ENCODE measurements around the gene CEP85L.

CEP85L gene

DNA sequence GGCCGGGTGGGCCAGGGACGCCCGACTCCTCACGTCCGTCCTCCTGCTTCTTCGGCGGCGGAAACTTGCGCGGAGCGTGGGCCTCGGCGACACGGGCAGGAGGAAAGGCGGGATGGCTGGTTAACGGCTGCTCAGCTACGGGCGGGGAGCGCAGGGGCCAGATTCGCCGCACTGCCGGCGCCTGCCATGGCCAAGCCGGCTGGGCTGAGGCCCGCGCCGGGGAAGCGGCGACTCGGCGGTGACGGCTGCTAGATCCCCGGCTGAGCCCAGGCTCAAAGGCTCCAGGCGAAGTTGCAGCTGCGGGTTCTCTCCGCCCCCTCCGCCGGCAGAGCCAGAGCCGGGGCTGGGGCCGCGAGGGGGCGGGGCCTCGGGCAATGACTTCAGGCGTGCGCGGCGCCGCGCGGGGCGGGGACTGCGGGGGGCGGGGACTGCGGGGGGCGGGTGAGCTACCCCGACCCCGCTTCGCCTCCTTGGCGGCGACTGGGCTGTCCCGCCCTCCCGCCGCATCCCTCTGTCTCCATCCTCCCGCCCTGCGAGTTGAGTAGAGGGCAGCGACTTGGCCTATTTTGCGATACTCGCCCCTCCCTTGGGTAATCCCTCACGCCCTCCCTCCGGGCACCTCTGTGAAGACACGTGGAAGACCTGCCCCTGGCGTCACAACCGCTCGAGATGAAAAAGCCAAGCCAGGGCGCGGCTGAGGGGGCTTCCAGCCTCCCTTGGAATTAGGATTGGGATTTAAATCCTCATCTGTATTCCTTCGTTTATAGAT lies at the start of gene CEP85L:
TSS of gene CEP85L (minus strand) at position 310 of the 769 bp plus-strand sequence. CDS start 322 bp downstream, outside the sequence.
- DNase-seq: peak; percentile 75

DNA sequence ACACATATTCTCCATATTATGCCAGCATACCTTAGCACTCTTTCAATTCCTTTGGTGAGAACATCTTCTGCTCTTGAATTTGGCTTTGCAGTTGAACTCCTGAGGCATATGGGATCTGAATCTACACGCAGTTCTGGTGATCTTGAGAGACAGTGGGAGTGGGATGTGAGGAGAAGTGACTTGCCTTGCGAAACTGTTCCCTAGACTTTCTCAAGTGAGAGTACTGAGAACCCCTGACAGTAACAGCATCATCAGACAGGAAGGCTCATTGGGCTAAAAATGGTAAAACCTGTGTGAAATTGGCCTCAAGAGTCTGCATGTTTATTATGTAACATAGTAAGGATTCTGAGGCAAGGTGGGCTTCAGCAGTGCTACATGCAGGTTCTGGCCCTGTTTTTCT lies 49.1 kb upstream of the CEP85L start:
- no peak for DNase-seq

DNA sequence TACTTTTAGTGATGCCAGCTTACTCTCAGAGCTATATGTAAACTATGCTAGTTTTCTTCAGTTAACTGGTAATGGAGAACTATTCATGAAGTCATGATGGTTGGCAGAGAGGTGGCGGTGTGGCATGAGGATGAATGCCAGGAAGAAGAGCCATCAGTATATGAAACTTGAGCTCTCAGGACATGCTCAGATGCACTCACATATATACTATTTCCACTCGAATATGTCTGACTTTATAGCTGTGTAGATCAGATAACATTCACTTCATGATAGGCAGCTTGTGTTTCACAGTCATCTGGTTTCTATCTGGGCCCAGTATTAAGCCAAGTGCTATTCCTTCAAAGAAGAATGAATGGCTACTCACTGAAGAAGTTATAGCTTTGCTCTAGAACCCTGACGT lies 46.2 kb upstream of the CEP85L start:
- peak; percentile 28 for DNase-seq

DNA sequence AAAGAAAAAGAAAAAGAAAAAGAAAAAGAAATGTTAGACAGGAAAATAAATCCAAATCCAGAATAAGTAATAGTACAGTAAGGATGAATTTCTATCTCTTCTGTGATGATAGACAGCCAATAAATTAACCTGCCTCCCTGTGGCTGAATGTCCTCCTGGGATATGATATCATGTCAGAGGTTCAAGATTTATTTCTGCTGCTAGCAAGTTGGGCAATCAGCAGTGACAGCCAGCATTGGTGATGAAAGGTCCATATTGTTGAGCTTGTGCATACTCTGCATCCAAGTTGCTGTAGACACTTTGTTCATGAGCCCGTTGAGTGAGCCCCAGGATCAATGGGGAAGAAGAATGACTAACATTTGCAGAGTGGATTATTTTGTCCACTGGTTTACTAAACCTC lies 44.9 kb upstream of the CEP85L start:
- no peak for DNase-seq

DNA sequence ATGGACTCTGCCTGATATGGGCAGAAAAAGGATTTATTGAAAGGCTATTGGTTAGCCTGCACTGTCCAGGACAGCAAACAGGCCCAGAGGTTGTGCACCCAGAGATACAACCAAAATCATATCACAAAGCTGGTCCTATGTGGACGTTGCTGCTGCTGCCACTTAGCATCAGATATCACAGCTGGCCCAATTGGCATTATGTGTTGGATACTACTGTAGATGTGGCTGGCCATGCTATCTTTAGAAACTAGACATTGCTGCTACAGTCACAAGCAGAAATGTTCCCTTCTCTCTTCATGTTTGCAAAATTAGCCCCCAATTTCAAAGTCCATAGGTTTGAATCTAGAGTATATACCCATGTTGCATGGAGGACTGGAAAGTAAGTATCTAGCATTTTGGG lies 42.2 kb upstream of the CEP85L start:
- no peak for DNase-seq

DNA sequence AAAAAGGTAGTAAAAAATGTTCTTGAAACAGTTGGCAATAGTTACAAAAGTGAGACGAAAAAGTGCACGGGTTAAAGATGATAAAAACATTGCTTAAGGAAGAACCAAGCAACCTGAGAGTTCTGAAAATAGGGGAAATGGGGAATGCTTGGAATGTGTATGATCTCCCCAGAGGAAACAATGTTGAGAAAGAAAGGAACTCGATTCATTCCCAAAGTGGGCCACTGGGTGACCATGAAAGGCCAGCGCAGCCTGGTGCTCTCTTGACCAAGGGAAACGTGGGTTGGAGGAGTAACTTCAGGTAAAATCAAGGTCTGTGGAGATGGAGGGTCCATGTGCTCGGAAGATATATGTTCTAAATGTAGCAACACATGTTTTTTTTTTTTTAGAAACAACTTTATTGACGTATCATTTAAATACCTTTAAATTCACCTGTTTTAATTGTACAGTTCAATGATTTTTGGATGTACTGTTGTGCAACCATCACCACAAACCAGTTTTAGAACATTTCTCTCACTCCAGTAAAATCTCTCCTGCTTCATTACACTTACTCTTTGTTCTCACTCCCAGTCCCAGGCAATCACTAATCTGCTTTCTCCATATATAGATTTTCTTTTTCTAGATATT lies 34.5 kb upstream of the CEP85L start:
- DNase-seq: no peak

DNA sequence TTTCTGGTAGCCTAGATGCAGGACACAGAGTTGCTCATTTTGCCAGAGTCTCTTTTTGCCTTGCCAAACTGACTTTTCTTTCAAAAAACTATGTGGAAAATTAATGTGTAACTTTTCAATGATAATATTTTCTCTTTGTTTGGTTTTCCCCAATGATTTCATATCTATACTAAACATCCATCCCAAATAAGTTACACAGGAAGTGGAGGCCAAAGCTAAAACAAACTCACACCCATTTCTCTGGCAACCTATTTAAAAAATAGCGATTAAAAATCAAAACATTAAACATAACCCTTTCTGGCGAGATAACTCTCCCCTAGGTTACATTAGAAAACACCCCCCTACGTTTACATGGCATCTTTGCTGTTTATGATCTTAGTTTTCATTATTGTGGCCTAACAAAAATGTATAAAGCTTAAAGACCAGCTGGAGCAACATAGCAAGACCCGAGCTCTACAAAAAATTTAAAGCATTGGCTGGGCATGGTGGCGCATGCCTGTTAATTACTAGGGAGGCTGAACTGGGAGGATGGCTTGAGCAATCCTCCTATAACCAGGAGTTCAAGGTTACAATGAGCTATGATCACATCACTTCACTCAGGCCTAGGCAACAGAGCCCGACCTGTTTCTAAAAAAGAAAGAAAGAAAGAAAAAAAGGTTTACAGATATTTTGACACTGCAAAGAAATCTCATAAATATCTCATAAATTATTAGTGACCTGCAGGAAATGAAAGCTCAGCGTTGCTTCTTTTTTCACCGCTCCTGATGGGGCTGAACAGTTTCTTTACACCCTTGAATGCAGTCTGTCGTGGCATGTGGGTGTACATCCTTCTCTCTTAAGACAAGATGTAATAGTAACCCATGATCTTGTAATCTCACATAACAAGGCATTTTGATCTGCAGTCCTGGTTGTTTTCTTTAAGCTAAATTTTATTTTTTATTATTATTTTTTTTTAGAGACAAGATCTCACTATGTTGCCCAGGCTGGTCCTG lies 32.8 kb upstream of the CEP85L start:
- no peak for DNase-seq

DNA sequence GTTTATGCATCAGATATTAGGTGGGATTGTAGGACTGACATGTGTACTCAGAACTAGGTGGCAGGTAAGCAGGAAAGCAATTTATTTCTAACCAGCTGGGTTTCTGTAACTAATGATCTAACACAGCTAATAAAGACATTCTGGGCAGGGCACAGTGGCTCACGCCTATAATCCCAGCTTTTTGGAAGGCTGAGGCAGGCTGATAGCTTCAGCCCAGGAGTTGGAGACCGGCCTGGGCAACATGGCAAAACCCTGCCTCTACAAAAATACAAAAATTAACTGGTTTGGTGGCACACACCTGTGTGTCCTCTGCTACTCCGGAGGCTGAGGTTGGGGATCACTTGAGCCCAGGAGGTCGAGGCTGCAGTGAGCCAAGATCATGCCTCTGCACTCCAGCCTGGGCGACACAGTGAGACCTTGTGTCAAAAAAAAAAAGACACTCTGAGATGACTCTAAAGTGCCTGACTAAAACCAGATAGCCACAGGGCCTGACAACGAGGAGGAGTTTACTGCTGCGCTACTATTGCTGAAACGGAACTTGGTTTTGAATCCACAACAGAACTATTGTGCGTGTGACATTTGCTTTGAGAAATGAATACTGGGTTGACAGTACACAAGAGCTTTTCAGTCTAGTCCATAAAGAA lies 29.2 kb upstream of the CEP85L start:
- DNase-seq: no peak

DNA sequence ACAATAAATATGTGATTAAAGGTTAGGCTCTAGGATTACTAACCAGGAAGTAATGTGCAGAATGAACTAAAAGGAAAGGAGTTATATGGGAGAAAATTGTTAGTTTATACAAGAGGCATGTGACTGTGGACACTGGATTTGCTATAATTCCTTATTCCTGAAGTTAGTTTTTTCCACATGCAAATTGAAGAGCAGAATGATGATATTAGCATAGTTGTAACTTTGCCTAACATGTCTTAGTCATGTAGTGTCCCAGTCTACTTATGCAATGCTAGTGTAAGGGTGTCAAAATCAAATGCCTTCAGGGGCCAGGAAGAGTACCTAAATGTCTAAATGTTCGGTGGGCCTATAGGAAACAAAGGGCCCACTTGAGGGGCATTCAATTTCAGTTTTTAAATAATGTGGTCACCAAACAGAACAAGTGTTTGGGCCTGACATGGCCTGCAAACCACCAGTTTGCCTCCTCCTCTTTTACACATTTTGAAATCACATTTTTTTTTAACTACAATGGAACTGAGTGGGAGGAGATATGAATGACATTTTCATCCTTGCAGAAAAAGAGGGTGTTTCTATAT lies 28.0 kb upstream of the CEP85L start:
- no peak for DNase-seq

DNA sequence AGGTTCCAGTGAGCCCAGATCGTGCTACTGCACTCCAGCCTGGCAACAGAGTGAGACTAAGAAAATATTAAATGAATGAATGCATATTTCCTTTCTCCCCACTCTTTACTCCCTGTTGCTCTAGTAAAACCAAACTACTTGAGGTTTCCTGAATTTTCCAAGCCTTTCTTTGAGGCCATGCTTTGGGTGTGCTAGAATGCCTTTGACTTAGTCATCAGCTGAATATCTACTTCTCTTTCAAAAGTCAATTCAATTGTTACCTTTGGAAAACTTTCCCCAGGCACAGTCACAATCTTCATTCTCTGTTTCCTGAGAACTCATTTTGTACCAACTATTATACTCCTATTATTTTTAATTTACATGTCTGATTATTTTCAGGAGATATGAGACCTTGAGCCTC lies 27.5 kb upstream of the CEP85L start:
- DNase-seq: no peak

DNA sequence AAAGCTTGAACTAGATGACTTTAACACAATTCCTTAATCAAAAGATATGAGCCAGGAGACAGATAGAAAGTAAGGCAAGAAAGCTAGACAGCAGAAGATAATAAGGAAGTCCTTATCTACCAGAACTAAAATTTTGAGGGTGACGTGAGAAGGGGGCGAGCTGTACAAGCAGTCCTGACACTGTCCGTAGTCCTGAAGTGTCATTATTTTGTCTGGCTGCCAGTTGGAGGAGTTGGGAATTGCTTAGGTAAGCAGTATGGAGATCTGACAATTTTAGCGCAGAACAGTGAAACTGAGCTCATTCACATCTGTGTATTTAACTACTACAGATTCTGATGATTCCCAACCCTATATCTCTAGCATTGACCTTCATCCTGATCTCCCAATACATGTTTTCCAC lies 25.8 kb upstream of the CEP85L start:
- DNase-seq: no peak

DNA sequence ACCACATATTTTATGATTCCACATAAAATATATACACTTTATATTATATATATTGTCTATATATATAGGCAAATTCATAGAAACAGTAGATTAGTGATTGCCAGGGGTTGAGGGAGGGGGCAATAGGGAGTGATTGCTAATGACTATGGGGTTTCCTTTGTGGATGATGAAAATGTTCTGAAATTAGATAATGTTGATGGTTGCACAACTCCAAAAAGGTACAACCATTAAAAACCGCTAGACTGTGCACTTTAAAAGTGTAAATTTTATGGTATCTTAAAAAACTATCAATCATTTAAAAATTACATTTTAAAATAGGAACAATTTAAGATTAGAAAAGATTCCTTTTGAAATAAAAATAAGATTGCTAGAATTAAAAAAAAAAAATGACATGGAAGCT lies 23.8 kb upstream of the CEP85L start:
- DNase-seq: no peak

DNA sequence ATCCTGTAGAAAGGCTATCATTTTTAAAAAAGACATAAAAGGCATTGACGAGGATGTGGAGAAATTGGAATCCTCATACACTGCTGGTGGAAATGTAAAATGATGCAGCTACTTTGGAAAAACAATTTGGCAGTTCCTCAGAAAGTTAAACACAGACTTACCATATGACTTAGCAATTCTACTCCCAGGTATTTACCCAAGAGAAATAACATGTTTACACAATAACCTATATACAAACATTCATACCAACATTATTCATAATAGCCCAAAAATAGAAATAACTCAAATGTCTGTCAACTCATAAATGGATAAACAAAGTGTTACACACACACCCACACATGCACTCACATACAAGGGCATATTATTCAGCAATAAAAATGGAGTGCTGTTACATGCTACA lies 23.4 kb upstream of the CEP85L start:
- DNase-seq: no peak

DNA sequence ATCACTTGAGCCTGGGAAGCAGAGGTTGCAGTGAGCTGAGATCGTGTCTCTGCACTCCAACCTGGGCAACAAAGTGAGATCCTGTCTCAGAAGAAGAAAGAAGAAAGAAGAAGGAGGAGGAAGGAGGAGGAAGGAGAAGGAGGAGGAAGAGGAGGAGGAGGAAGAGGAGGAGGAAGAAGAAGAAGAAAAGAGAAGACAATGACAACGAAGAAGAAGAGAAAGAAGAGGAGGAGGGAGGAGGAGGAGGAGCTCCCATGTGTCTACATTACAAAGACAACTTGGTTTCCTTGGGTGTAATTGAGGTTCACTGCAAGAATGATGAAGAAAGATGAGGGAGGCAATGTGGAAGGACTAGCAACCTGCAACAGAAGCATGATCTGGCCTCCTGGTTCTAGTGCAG lies 21.3 kb upstream of the CEP85L start:
- no peak for DNase-seq

DNA sequence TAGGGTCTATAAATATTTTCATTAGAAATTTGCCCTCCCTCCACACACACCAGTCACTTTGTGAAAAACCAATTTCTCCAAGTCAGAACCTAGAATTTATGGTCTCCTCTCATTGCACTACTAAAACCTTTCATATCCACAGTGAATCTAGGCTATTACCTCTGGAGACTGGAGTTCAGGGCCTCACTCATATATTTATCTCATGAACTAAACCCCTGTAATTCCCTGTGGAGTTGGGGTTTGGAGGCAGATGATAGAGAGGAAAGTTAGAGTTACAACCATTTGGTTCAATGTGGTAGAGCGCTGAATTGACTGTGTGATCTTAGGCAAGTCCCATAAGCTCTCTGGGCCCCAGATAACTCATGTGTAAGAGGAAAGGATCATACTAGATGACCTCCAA lies 18.2 kb upstream of the CEP85L start:
- DNase-seq: no peak

DNA sequence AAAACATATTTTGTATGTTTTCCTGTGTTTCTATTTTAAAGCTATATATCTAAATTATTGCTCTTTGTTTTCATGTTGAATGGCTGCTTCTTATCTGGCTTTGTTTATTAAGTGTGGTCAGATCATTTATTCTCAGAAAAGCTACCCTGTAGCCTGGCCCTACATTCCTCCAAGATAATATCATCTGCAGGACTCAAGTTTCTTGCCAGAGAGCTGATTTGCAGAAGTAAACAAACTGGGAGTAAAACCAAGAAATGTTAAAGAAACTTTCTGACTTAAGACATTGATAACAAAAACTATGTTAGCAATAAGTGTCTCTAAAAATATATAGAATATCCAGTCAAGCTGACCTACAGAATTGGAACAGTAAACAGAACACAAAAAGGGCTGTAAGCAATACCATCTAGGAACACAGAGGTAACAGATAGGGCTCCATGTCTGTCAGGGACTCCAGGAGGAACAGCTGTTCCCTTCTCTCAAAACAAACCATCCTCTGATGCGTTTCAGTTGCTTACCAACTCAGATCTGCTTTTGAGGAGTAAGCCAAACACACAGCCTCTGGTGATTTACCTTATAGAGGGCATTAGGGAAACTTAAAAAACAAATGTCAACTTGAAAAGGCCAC lies 17.5 kb upstream of the CEP85L start:
- DNase-seq: no peak

DNA sequence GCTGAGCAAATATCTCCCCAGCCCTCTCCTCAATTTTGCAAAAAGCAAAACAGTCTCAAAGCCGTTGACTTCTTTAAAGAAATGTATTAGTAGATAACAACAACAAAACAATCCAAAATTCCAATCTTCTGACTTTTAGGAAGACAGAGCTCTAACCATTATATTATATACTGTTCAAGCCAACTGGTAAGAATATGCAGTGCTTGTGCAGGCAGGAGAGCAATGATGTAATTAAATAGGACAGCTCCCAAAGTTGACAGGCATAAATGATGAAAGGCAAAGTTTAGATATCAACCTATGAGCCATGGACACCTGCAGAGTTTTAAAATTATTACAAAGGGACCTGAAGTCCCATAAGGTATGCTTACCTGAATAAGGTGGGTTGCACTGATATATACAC lies 16.6 kb upstream of the CEP85L start:
- no peak for DNase-seq

DNA sequence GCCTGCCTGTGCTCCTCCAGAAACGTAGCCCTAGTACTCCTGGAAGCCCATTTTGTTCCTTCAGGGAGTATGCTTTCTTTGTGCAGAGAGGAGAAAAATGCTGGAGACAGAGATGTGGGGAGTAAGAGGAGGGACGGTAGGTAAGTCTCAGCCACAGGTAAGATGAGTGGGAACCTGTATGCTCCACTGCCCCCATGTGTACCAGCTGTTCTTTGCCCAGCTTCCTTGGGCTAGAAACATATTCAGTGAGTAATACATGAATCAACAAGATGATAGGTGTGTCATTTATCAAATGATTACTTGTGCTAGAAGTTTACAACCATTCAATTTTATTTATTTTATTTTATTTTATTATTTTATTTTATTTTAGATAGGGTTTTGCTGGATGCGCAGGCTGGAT lies 13.6 kb upstream of the CEP85L start:
- no peak for DNase-seq

DNA sequence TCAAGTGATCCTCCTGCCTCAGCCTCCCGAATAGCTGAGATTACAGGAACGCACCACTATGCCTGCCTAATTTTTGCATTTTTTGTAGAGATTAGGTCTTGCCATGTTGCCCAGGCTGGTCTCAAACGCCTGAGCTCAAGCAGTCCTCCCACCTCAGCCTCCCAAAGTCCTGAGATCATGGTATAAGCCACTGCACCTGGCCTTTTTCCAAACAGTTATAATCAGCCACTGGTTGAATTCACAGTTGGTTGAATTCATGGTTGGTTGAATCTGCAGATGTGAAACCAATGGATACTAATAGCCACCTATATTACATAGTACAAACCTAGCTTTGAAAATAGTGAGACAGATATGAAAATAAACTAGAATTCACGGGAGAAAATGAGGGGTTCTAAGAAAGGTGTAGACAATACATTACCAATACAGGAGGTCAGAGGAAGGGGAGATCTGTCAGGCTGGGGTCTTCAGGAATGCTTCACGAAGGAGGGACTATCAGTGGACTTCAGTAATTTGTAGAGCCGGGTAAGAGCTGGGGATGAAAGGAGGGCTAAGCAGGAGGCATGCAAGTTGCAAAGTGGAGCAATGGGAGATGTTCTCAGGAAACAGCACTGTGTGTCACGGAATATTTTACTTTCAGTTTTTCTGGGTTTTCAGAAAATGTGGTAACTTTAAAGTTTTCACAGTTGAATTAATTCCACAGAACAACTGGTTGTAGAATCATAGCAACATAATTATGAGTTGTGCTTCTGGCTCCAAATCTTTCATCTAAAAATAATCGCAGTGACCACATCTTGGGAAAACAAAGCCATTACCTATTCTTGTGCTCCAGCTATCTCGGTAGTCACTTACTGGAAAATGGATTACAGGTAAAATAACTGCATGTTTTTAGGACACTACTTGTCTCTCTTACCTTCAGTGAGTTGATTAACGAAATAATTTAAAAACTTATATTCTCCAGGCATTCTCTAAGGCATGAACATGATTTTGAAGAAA lies 12.9 kb upstream of the CEP85L start:
- DNase-seq: no peak

DNA sequence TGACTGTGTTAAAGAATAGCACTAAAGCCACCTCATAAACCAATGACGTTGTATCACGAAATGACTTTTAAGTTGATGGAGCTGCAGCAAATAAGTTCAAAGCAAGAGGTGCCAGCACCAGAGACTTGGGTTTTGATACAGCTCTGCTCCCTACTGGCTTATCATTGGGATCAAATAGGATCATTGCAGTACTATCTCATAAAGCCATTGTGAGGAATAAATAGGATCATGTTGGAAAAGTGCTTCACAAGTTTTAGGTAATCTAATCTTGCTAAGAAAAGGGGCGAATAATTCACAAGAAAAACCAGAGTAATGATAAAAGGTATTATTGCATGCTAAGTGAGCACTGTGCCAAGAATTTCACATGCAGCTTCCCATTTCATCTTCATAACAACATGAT lies 10.4 kb upstream of the CEP85L start:
- DNase-seq: no peak

DNA sequence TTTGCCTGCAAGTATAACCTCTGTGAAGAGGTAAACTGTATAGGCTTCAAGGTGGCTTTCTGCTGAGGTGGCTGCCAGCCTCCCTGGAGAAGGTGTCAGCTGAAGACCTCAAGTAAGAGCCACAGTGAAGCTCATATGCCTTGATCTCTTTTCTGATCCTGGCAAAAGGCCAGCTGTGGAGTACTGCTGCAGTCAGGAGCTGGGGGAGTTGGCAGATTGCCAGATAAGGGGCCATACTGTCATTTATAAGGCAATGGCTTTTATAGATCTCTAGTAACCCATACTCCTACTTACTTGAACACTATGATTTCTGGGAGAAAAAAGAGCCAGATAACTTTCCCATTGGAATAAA lies 8.8 kb upstream of the CEP85L start:
- DNase-seq: peak; percentile 86
